ENCODE data around the gene ARHGEF37.

Gene ARHGEF37

GRCh38 chr5:149567226-149567625, 14.1 kb upstream of the ARHGEF37 start:
- no peaks in the 10 kb centered on the region for H3K79me2 ChIP-seq (ENCODE audit: control insufficient read depth, insufficient read depth, low read length, unreplicated experiment)
- H3K36me3 ChIP-seq (ENCODE audit: insufficient read depth, low read length) = no peaks in the 10 kb centered on the region
- H3K4me3 ChIP-seq (ENCODE audit: low read depth, low read length) = no peak overlapping the region
- H3K27me3 ChIP-seq (ENCODE audit: insufficient read depth, low read length) = no peaks in the 10 kb centered on the region
- H2AFZ ChIP-seq (ENCODE audit: low read length, unreplicated experiment) = no peak overlapping the region
- H3K4me1 ChIP-seq (ENCODE audit: control insufficient read depth, insufficient read depth, low read length, unreplicated experiment) = peaks cover 23% of the 10 kb centered on the region
- H3K27ac ChIP-seq (ENCODE audit: low read depth, low read length) = no peak overlapping the region

GRCh38 chr5:149572170-149572569, 9.1 kb upstream of the ARHGEF37 start:
- H3K79me2 ChIP-seq (ENCODE audit: control insufficient read depth, insufficient read depth, low read length, unreplicated experiment) = no peaks in the 10 kb centered on the region
- H3K27ac ChIP-seq (ENCODE audit: low read depth, low read length) = no peak overlapping the region
- H3K27me3 ChIP-seq (ENCODE audit: insufficient read depth, low read length) = no peaks in the 10 kb centered on the region
- H3K36me3 ChIP-seq (ENCODE audit: insufficient read depth, low read length) = no peaks in the 10 kb centered on the region
- H2AFZ ChIP-seq (ENCODE audit: low read length, unreplicated experiment) = no peak overlapping the region
- no peaks in the 10 kb centered on the region for H3K4me1 ChIP-seq (ENCODE audit: control insufficient read depth, insufficient read depth, low read length, unreplicated experiment)
- H3K4me3 ChIP-seq (ENCODE audit: low read depth, low read length) = no peak overlapping the region

GRCh38 chr5:149572576-149573231, 8.6 kb upstream of the ARHGEF37 start:
- H3K4me1 ChIP-seq (ENCODE audit: control insufficient read depth, insufficient read depth, low read length, unreplicated experiment) = no peaks in the 10 kb centered on the region
- H2AFZ ChIP-seq (ENCODE audit: low read length, unreplicated experiment) = no peak overlapping the region
- no peaks in the 10 kb centered on the region for H3K36me3 ChIP-seq (ENCODE audit: insufficient read depth, low read length)
- H3K27me3 ChIP-seq (ENCODE audit: insufficient read depth, low read length) = no peaks in the 10 kb centered on the region
- H3K4me3 ChIP-seq (ENCODE audit: low read depth, low read length) = no peak overlapping the region
- H3K79me2 ChIP-seq (ENCODE audit: control insufficient read depth, insufficient read depth, low read length, unreplicated experiment) = no peaks in the 10 kb centered on the region
- H3K27ac ChIP-seq (ENCODE audit: low read depth, low read length) = no peak overlapping the region

GRCh38 chr5:149575131-149575530, 6.2 kb upstream of the ARHGEF37 start:
- no peak overlapping the region for H3K4me3 ChIP-seq (ENCODE audit: low read depth, low read length)
- H2AFZ ChIP-seq (ENCODE audit: low read length, unreplicated experiment) = no peak overlapping the region
- H3K36me3 ChIP-seq (ENCODE audit: insufficient read depth, low read length) = no peaks in the 10 kb centered on the region
- H3K27ac ChIP-seq (ENCODE audit: low read depth, low read length) = no peak overlapping the region
- H3K27me3 ChIP-seq (ENCODE audit: insufficient read depth, low read length) = no peaks in the 10 kb centered on the region
- H3K4me1 ChIP-seq (ENCODE audit: control insufficient read depth, insufficient read depth, low read length, unreplicated experiment) = no peaks in the 10 kb centered on the region
- no peaks in the 10 kb centered on the region for H3K79me2 ChIP-seq (ENCODE audit: control insufficient read depth, insufficient read depth, low read length, unreplicated experiment)

- Histone ChIP-seq H3K27me3 (ENCODE audit: insufficient read depth, low read length) (no peaks in the 10 kb centered on the region), H3K79me2 (ENCODE audit: control insufficient read depth, insufficient read depth, low read length, unreplicated experiment) (no peaks in the 10 kb centered on the region), H3K27ac (ENCODE audit: low read depth, low read length) (no peak overlapping the region), H3K4me3 (ENCODE audit: low read depth, low read length) (no peak overlapping the region), H2AFZ (ENCODE audit: low read length, unreplicated experiment) (no peak overlapping the region), H3K36me3 (ENCODE audit: insufficient read depth, low read length) (no peaks in the 10 kb centered on the region), H3K4me1 (ENCODE audit: control insufficient read depth, insufficient read depth, low read length, unreplicated experiment) (peaks cover 5% of the 10 kb centered on the region)
Measured at GRCh38 chr5:149576021-149576420, 5.3 kb upstream of the ARHGEF37 start.

- Histone ChIP-seq H3K27me3 (ENCODE audit: insufficient read depth, low read length) (no peaks in the 10 kb centered on the region), H3K27ac (ENCODE audit: low read depth, low read length) (no peak overlapping the region), H3K4me3 (ENCODE audit: low read depth, low read length) (no peak overlapping the region), H2AFZ (ENCODE audit: low read length, unreplicated experiment) (no peak overlapping the region), H3K36me3 (ENCODE audit: insufficient read depth, low read length) (no peaks in the 10 kb centered on the region), H3K4me1 (ENCODE audit: control insufficient read depth, insufficient read depth, low read length, unreplicated experiment) (peaks cover 10% of the 10 kb centered on the region), H3K79me2 (ENCODE audit: control insufficient read depth, insufficient read depth, low read length, unreplicated experiment) (no peaks in the 10 kb centered on the region)
Measured at GRCh38 chr5:149578896-149579295, 2.4 kb upstream of the ARHGEF37 start.

GRCh38 chr5:149580808-149581191, 498 bp upstream of the ARHGEF37 start:
- peaks cover 10% of the 10 kb centered on the region for H3K4me1 ChIP-seq (ENCODE audit: control insufficient read depth, insufficient read depth, low read length, unreplicated experiment)
- no peak overlapping the region for H3K27ac ChIP-seq (ENCODE audit: low read depth, low read length)
- peak overlapping the region; percentile 94 for H2AFZ ChIP-seq (ENCODE audit: low read length, unreplicated experiment)
- no peaks in the 10 kb centered on the region for H3K36me3 ChIP-seq (ENCODE audit: insufficient read depth, low read length)
- H3K79me2 ChIP-seq (ENCODE audit: control insufficient read depth, insufficient read depth, low read length, unreplicated experiment) = no peaks in the 10 kb centered on the region
- peak overlapping the region; percentile 85 for H3K4me3 ChIP-seq (ENCODE audit: low read depth, low read length)
- no peaks in the 10 kb centered on the region for H3K27me3 ChIP-seq (ENCODE audit: insufficient read depth, low read length)

GRCh38 chr5:149581931-149582768, 852 bp downstream of the ARHGEF37 start:
- no peak overlapping the region for H3K27ac ChIP-seq (ENCODE audit: low read depth, low read length)
- peak overlapping the region; percentile 85 for H3K4me3 ChIP-seq (ENCODE audit: low read depth, low read length)
- H3K36me3 ChIP-seq (ENCODE audit: insufficient read depth, low read length) = no peaks in the 10 kb centered on the region
- H3K27me3 ChIP-seq (ENCODE audit: insufficient read depth, low read length) = no peaks in the 10 kb centered on the region
- no peaks in the 10 kb centered on the region for H3K79me2 ChIP-seq (ENCODE audit: control insufficient read depth, insufficient read depth, low read length, unreplicated experiment)
- H3K4me1 ChIP-seq (ENCODE audit: control insufficient read depth, insufficient read depth, low read length, unreplicated experiment) = peaks cover 10% of the 10 kb centered on the region
- H2AFZ ChIP-seq (ENCODE audit: low read length, unreplicated experiment) = no peak overlapping the region

- no peak overlapping the region for H2AFZ ChIP-seq (ENCODE audit: low read length, unreplicated experiment)
- peaks cover 10% of the 10 kb centered on the region for H3K4me1 ChIP-seq (ENCODE audit: control insufficient read depth, insufficient read depth, low read length, unreplicated experiment)
- H3K27me3 ChIP-seq (ENCODE audit: insufficient read depth, low read length) = no peaks in the 10 kb centered on the region
- no peak overlapping the region for H3K4me3 ChIP-seq (ENCODE audit: low read depth, low read length)
- no peak overlapping the region for H3K27ac ChIP-seq (ENCODE audit: low read depth, low read length)
- H3K36me3 ChIP-seq (ENCODE audit: insufficient read depth, low read length) = no peaks in the 10 kb centered on the region
- H3K79me2 ChIP-seq (ENCODE audit: control insufficient read depth, insufficient read depth, low read length, unreplicated experiment) = no peaks in the 10 kb centered on the region
Measured at GRCh38 chr5:149583394-149583793, 2.1 kb downstream of the ARHGEF37 start.

GRCh38 chr5:149584121-149584520, 2.8 kb downstream of the ARHGEF37 start:
- Histone ChIP-seq H3K4me1 (ENCODE audit: control insufficient read depth, insufficient read depth, low read length, unreplicated experiment) (peaks cover 10% of the 10 kb centered on the region), H2AFZ (ENCODE audit: low read length, unreplicated experiment) (no peak overlapping the region), H3K27me3 (ENCODE audit: insufficient read depth, low read length) (no peaks in the 10 kb centered on the region), H3K27ac (ENCODE audit: low read depth, low read length) (no peak overlapping the region), H3K36me3 (ENCODE audit: insufficient read depth, low read length) (no peaks in the 10 kb centered on the region), H3K79me2 (ENCODE audit: control insufficient read depth, insufficient read depth, low read length, unreplicated experiment) (no peaks in the 10 kb centered on the region), H3K4me3 (ENCODE audit: low read depth, low read length) (no peak overlapping the region)

GRCh38 chr5:149585910-149586309, 4.6 kb downstream of the ARHGEF37 start:
- Histone ChIP-seq H3K27ac (ENCODE audit: low read depth, low read length) (no peak overlapping the region), H2AFZ (ENCODE audit: low read length, unreplicated experiment) (no peak overlapping the region), H3K4me1 (ENCODE audit: control insufficient read depth, insufficient read depth, low read length, unreplicated experiment) (peaks cover 5% of the 10 kb centered on the region), H3K27me3 (ENCODE audit: insufficient read depth, low read length) (no peaks in the 10 kb centered on the region), H3K4me3 (ENCODE audit: low read depth, low read length) (no peak overlapping the region), H3K36me3 (ENCODE audit: insufficient read depth, low read length) (no peaks in the 10 kb centered on the region), H3K79me2 (ENCODE audit: control insufficient read depth, insufficient read depth, low read length, unreplicated experiment) (no peaks in the 10 kb centered on the region)

Data from ACC112 (cell line).